Right lobe of liver (tissue), 4 donors: ENCODE measurements around the gene TBKBP1.

ENCODE experiments used
- CTCF ChIP-seq, 4 donors: fragments of 200-600 bp in 3 of 4; fragments of 450-650 bp in 1 of 4; IDR thresholded peaks; one replicate each; pipeline versions ENCODE4 v1.5.1 to v1.8.0; 2016 to 2022; ENCODE audit warnings: antibody characterized with exemption in 4 of 4, mild to moderate bottlenecking in 2 of 4
- POLR2A ChIP-seq: fragments of 450-650 bp; IDR thresholded peaks from one replicate; pipeline ENCODE4 v1.6.1; 2017; ENCODE audit warnings: antibody characterized with exemption, mild to moderate bottlenecking
- donor health status: DM: no; HTN: no; CAD: no.
- donor health status: DM: no; HTN: no; CAD: no.
- donor health status: DM: no; HTN: yes; CAD: no.

GRCh38 chr17:47670064-47670463 lies 23.9 kb upstream of the TBKBP1 start:
- TF ChIP-seq CTCF (IDR thresholded peaks at IDR 0.05) (no peak), POLR2A (no peak)
